ENCODE data around the gene BID.

- TF ChIP-seq EZH2phosphoT487 (IDR thresholded peaks at IDR 0.05; ENCODE audit: insufficient read depth, low read depth) (no peak), EZH2 (IDR thresholded peaks at IDR 0.05; ENCODE audit: insufficient read depth, poor library complexity, severe bottlenecking) (no peak)
Measured at GRCh38 chr22:17822087-17822486, 47.8 kb upstream of the BID start.
